22Rv1 (cell line): Measurements from ENCODE around the gene ZFX.

Experiments used
- H3K27ac ChIP-seq: fragments of 450-650 bp; 2 replicates; pipeline ENCODE4 v1.5.1; 2017
- ZFX ChIP-seq: fragments of 450-650 bp; IDR thresholded peaks from 2 replicates; pipeline ENCODE4 v1.6.1; 2017; ENCODE audit warnings: antibody characterized with exemption, borderline replicate concordance
- TF ChIP-seq, protein P1 (sequence below): fragments of 450-650 bp; IDR thresholded peaks from 2 replicates; pipeline ENCODE4 v1.5.1; 2017; ENCODE audit warnings: mild to moderate bottlenecking

ZFX gene

GRCh38 chrX:24225265-24225664, 75.7 kb downstream of the ZFX start:
- TF ChIP-seq, protein P1, sequence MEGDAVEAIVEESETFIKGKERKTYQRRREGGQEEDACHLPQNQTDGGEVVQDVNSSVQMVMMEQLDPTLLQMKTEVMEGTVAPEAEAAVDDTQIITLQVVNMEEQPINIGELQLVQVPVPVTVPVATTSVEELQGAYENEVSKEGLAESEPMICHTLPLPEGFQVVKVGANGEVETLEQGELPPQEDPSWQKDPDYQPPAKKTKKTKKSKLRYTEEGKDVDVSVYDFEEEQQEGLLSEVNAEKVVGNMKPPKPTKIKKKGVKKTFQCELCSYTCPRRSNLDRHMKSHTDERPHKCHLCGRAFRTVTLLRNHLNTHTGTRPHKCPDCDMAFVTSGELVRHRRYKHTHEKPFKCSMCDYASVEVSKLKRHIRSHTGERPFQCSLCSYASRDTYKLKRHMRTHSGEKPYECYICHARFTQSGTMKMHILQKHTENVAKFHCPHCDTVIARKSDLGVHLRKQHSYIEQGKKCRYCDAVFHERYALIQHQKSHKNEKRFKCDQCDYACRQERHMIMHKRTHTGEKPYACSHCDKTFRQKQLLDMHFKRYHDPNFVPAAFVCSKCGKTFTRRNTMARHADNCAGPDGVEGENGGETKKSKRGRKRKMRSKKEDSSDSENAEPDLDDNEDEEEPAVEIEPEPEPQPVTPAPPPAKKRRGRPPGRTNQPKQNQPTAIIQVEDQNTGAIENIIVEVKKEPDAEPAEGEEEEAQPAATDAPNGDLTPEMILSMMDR, result no peak
- TF ChIP-seq ZFX, result no peak
- no peak overlapping the region for H3K27ac ChIP-seq

DNA sequence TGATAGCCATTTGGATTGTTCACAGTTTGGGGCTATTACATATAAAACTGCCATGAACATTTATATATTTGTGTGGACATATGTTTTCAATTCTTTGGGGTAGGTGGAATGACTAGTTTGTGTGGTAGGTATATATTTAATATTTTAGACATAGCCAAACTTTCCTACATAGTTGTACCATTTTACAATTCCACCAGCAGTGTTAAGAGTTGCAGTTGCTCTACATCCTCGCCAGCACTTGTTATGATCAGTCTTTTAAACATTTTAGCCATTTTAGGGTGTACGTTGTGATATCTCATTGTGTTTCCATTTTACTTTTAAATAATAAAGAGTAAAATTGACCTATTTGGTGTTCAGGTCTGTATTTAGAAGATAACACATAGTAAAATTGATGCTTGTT, 76.6 kb downstream of the ZFX start:
- no peak overlapping the region for H3K27ac ChIP-seq
- TF ChIP-seq, protein P1, result no peak
- TF ChIP-seq ZFX, result no peak

GRCh38 chrX:24228596-24228995, 79.1 kb downstream of the ZFX start:
- no peak for TF ChIP-seq ZFX
- TF ChIP-seq, protein P1, result no peak
- no peak overlapping the region for H3K27ac ChIP-seq

- TF ChIP-seq ZFX, result no peak
- TF ChIP-seq, protein P1, result no peak
- H3K27ac ChIP-seq, result no peak overlapping the region
Observed at GRCh38 chrX:24229400-24229879, 79.9 kb downstream of the ZFX start.

- TF ChIP-seq, protein P1, result no peak
- TF ChIP-seq ZFX, result no peak
- no peak overlapping the region for H3K27ac ChIP-seq
Observed at GRCh38 chrX:24229976-24230375, 80.4 kb downstream of the ZFX start.

- H3K27ac ChIP-seq, result no peak overlapping the region
- TF ChIP-seq, protein P1, result no peak
- no peak for TF ChIP-seq ZFX
Observed at GRCh38 chrX:24231131-24231540, 81.6 kb downstream of the ZFX start.

GRCh38 chrX:24231641-24232179, 82.2 kb downstream of the ZFX start:
- TF ChIP-seq ZFX, result no peak
- TF ChIP-seq, protein P1, result no peak

More at GRCh38 chrX:24231641-24232179, 82.2 kb downstream of the ZFX start:
- no peak overlapping the region for H3K27ac ChIP-seq
